Loucy (cell line): Measurements from ENCODE around the gene CD207.
A peak's percentile ranks its signal among the peaks of the same experiment; 100 is the strongest.

Experiments
- H2AFZ ChIP-seq: fragments of 200-600 bp; sonication (generic); 2 replicates; pipeline ENCODE4 v1.6.0; 2016; ENCODE audit warnings: antibody characterized with exemption, mild to moderate bottlenecking, low read length, moderate library complexity
- H3F3A ChIP-seq: fragments of 200-600 bp; 2 replicates; pipeline ENCODE4 v1.6.0; 2016; ENCODE audit warnings: antibody characterized with exemption, low read depth, mild to moderate bottlenecking
- H3K27me3 ChIP-seq: fragments of 200-600 bp; sonication (generic); 2 replicates; pipeline ENCODE4 v1.6.1; 2014; ENCODE audit warnings: low read length, mild to moderate bottlenecking; ENCODE audit not compliant: insufficient read depth, poor library complexity, severe bottlenecking
- H3K36me3 ChIP-seq: fragments of 200-600 bp; sonication (generic); 2 replicates; pipeline ENCODE4 v1.6.1; 2016; ENCODE audit warnings: low read length; ENCODE audit not compliant: insufficient read depth
- H3K4me1 ChIP-seq: fragments of 200-600 bp; sonication (generic); 2 replicates; pipeline ENCODE4 v1.5.1; 2014; ENCODE audit warnings: low read length, mild to moderate bottlenecking; ENCODE audit not compliant: insufficient read depth, poor library complexity, severe bottlenecking
- H3K4me2 ChIP-seq: fragments of 200-600 bp; sonication (generic); 2 replicates; pipeline ENCODE4 v1.6.0; 2014; ENCODE audit warnings: antibody characterized with exemption, low read length, low read depth, mild to moderate bottlenecking; ENCODE audit not compliant: poor library complexity, severe bottlenecking
- H3K4me3 ChIP-seq: fragments of 200-600 bp; sonication (generic); 2 replicates; pipeline ENCODE4 v1.5.1; 2014; ENCODE audit warnings: low read length, mild to moderate bottlenecking, mixed read lengths; ENCODE audit not compliant: poor library complexity, severe bottlenecking
- H3K79me2 ChIP-seq: fragments of 200-600 bp; sonication (generic); 2 replicates; pipeline ENCODE4 v1.6.1; 2014; ENCODE audit warnings: low read length; ENCODE audit not compliant: insufficient read depth
- H3K9ac ChIP-seq: fragments of 200-600 bp; sonication (generic); 2 replicates; pipeline ENCODE4 v1.6.0; 2014; ENCODE audit warnings: mild to moderate bottlenecking, low read depth, low read length, moderate library complexity; ENCODE audit not compliant: poor library complexity, severe bottlenecking
- H3K9me2 ChIP-seq: fragments of 200-600 bp; sonication (generic); replicated peaks from 2 replicates; pipeline ENCODE4 v1.6.1; 2016; ENCODE audit warnings: low read depth, low read length, mixed read lengths
- H3K9me3 ChIP-seq: fragments of 200-600 bp; sonication (generic); 2 replicates; pipeline ENCODE4 v1.6.1; 2014; ENCODE audit warnings: mild to moderate bottlenecking, antibody characterized with exemption, low read length, low read depth; ENCODE audit not compliant: insufficient read depth
- H4K20me1 ChIP-seq: fragments of 200-600 bp; sonication (generic); 2 replicates; pipeline ENCODE4 v1.6.0; 2014; ENCODE audit warnings: antibody characterized with exemption, low read length, mild to moderate bottlenecking; ENCODE audit not compliant: insufficient read depth, poor library complexity, severe bottlenecking
- EZH2phosphoT487 ChIP-seq: fragments of 200-600 bp; IDR thresholded peaks from 2 replicates; pipeline ENCODE4 v1.6.1; 2018; ENCODE audit warnings: antibody characterized with exemption, mild to moderate bottlenecking, moderate library complexity, borderline replicate concordance
- TF ChIP-seq, protein P1 (sequence below): fragments of 200-600 bp; sonication (generic); conservative IDR thresholded peaks from 2 replicates; pipeline ENCODE4 v1.5.1; 2014; ENCODE audit warnings: mild to moderate bottlenecking, antibody characterized with exemption, low read length

Gene CD207

DNA sequence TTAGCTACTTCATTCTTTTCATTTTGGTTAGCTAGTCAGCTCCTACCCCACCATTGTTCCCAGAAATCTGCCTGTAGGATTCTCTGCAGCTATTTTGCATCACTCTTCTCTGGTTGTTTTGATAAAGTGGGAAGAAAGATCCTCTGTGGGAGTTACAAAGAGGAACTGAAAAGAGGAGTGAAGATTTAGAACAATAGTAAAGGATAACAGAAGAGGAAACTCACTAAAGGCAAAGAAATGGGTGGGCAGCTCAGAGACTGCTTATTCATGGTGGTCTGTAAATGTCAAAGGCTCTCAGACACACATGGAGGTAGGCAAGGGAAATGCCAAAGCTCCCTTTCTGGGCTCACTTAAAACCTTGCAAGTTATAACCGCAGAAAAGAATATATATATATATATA is 17.2 kb upstream of the CD207 start:
- no peaks in the 10 kb centered on the region for H3K79me2 ChIP-seq
- no peak overlapping the region for H3K9ac ChIP-seq
- no peaks in the 10 kb centered on the region; the same call in 1 of the 2 replicates for H3F3A ChIP-seq
- no peaks in the 10 kb centered on the region for H3K9me2 ChIP-seq
- H3K4me1 ChIP-seq = peaks cover 48% of the 10 kb centered on the region
- no peaks in the 10 kb centered on the region for H3K27me3 ChIP-seq
- no peaks in the 10 kb centered on the region for H4K20me1 ChIP-seq
- H3K4me3 ChIP-seq = no peak overlapping the region
- H3K4me2 ChIP-seq = no peak overlapping the region
- no peaks in the 10 kb centered on the region for H3K9me3 ChIP-seq
- TF ChIP-seq, protein P1, sequence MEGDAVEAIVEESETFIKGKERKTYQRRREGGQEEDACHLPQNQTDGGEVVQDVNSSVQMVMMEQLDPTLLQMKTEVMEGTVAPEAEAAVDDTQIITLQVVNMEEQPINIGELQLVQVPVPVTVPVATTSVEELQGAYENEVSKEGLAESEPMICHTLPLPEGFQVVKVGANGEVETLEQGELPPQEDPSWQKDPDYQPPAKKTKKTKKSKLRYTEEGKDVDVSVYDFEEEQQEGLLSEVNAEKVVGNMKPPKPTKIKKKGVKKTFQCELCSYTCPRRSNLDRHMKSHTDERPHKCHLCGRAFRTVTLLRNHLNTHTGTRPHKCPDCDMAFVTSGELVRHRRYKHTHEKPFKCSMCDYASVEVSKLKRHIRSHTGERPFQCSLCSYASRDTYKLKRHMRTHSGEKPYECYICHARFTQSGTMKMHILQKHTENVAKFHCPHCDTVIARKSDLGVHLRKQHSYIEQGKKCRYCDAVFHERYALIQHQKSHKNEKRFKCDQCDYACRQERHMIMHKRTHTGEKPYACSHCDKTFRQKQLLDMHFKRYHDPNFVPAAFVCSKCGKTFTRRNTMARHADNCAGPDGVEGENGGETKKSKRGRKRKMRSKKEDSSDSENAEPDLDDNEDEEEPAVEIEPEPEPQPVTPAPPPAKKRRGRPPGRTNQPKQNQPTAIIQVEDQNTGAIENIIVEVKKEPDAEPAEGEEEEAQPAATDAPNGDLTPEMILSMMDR = no peak
- TF ChIP-seq EZH2phosphoT487 = no peak
- no peak overlapping the region for H2AFZ ChIP-seq
- no peaks in the 10 kb centered on the region for H3K36me3 ChIP-seq

DNA sequence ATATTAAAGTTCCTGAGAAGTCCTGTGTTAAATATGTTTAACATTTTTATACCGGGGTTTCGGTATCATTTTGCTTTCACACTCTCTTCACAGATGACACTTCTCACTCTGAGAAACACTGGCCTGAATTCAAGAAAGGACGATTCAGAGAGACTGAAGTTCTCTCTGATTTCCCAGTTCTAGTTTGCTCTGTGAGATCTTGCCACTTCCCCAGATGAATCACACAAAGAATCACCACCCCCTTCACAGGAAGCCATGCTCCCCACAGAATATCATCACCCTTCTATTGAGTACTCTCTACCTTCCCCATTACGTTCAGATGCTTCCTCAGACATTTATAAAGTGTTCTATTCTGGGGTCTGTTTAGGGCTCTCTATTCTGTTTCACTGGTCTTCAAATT is 16.1 kb upstream of the CD207 start:
- H3K9me2 ChIP-seq = no peaks in the 10 kb centered on the region
- H4K20me1 ChIP-seq = no peaks in the 10 kb centered on the region
- no peaks in the 10 kb centered on the region for H3K9me3 ChIP-seq
- no peaks in the 10 kb centered on the region for H3K79me2 ChIP-seq
- TF ChIP-seq, protein P1 = no peak
- peak overlapping the region; percentile 61; the same call in 1 of the 2 replicates for H2AFZ ChIP-seq
- H3K27me3 ChIP-seq = no peaks in the 10 kb centered on the region
- no peak overlapping the region for H3K9ac ChIP-seq
- no peaks in the 10 kb centered on the region; the same call in 1 of the 2 replicates for H3F3A ChIP-seq
- H3K4me2 ChIP-seq = peak overlapping the region; percentile 49
- no peaks in the 10 kb centered on the region for H3K36me3 ChIP-seq
- H3K4me1 ChIP-seq = peaks cover 48% of the 10 kb centered on the region
- H3K4me3 ChIP-seq = peak overlapping the region; percentile 34

GRCh38 chr2:70850925-70851324 is 15.3 kb upstream of the CD207 start:
- no peak overlapping the region for H3K4me2 ChIP-seq

More at GRCh38 chr2:70850925-70851324, 15.3 kb upstream of the CD207 start:
- H3K79me2 ChIP-seq = no peaks in the 10 kb centered on the region
- H3K4me1 ChIP-seq = peaks cover 42% of the 10 kb centered on the region
- H3K9me3 ChIP-seq = no peaks in the 10 kb centered on the region
- H3K9ac ChIP-seq = no peak overlapping the region
- H3K4me3 ChIP-seq = no peak overlapping the region
- H3K9me2 ChIP-seq = no peaks in the 10 kb centered on the region
- 0 out of 2 replicates have a peak overlapping the region, but pooled peaks have one; percentile 34 for H2AFZ ChIP-seq
- H4K20me1 ChIP-seq = no peaks in the 10 kb centered on the region
- TF ChIP-seq EZH2phosphoT487 = no peak
- TF ChIP-seq, protein P1 = no peak
- H3K27me3 ChIP-seq = no peaks in the 10 kb centered on the region
- no peaks in the 10 kb centered on the region; the same call in 1 of the 2 replicates for H3F3A ChIP-seq
- no peaks in the 10 kb centered on the region for H3K36me3 ChIP-seq
